SU-DHL-6 (cell line): ENCODE results near the gene PLAAT5.
"Not testable (repeated sequence)": the region's sequence is repeated elsewhere in the genome, so short reads cannot be mapped to it uniquely, and the experiment has no call there.

Experiments
- H2AFZ ChIP-seq: fragments of 200-600 bp; sonication (generic); 2 replicates; pipeline ENCODE4 v1.6.1; 2014; ENCODE audit warnings: low read depth, mild to moderate bottlenecking, moderate library complexity, mixed read lengths, antibody characterized with exemption, low read length; ENCODE audit not compliant: severe bottlenecking
- H3F3A ChIP-seq: fragments of 200-600 bp; shearing (Covaris generic); 2 replicates; pipeline ENCODE4 v1.6.0; 2016; ENCODE audit warnings: antibody characterized with exemption, mild to moderate bottlenecking; ENCODE audit not compliant: insufficient read depth
- H3K27ac ChIP-seq: fragments of 200-600 bp; sonication (generic); 2 replicates; pipeline ENCODE4 v1.5.1; 2016; ENCODE audit warnings: low read depth, mild to moderate bottlenecking, low read length, moderate library complexity, mixed read lengths
- H3K27me3 ChIP-seq: fragments of 200-600 bp; sonication (generic), shearing (Covaris generic); 2 replicates; pipeline ENCODE4 v1.6.0; 2014; ENCODE audit warnings: mild to moderate bottlenecking, low read length
- H3K36me3 ChIP-seq: fragments of 200-600 bp; sonication (generic); 2 replicates; pipeline ENCODE4 v1.6.1; 2014; ENCODE audit warnings: mild to moderate bottlenecking, low read length, mixed read lengths
- H3K4me2 ChIP-seq: fragments of 300-600, 200-600 bp; shearing (Covaris generic), sonication (generic); 2 replicates; pipeline ENCODE4 v1.6.0; 2014; ENCODE audit warnings: low read length, low read depth, mild to moderate bottlenecking; ENCODE audit not compliant: poor library complexity, severe bottlenecking
- H3K4me3 ChIP-seq: fragments of 200-600 bp; sonication (generic); 2 replicates; pipeline ENCODE4 v1.5.1; 2014; ENCODE audit warnings: antibody characterized with exemption, low read length, mild to moderate bottlenecking, mixed read lengths; ENCODE audit not compliant: insufficient read depth, poor library complexity, severe bottlenecking
- H3K79me2 ChIP-seq: fragments of 200-600 bp; sonication (generic); 2 replicates; pipeline ENCODE4 v1.6.1; 2014; ENCODE audit warnings: mild to moderate bottlenecking, low read length, moderate library complexity; ENCODE audit not compliant: insufficient read depth
- H3K9ac ChIP-seq: fragments of 200-600 bp; sonication (generic); 2 replicates; pipeline ENCODE4 v1.7.0; 2014; ENCODE audit warnings: mild to moderate bottlenecking, low read length
- H3K9me2 ChIP-seq: fragments of 200-600 bp; sonication (generic); replicated peaks from 2 replicates; pipeline ENCODE4 v1.6.1; 2014; ENCODE audit warnings: low read length; ENCODE audit not compliant: insufficient read depth
- H3K9me3 ChIP-seq: fragments of 200-600 bp; sonication (generic); 2 replicates; pipeline ENCODE4 v1.6.1; 2014; ENCODE audit warnings: low read length, mixed read lengths; ENCODE audit not compliant: insufficient read depth
- H4K20me1 ChIP-seq: fragments of 200-600 bp; sonication (generic); 2 replicates; pipeline ENCODE4 v1.6.1; 2014; ENCODE audit warnings: low read depth, mild to moderate bottlenecking, antibody characterized with exemption, low read length, moderate library complexity, mixed read lengths
- CTCF ChIP-seq: fragments of 200-600 bp; sonication (generic); IDR thresholded peaks from one replicate; pipeline ENCODE4 v1.5.1; 2017; ENCODE audit warnings: antibody characterized with exemption, mild to moderate bottlenecking, low read length, moderate library complexity; ENCODE audit not compliant: insufficient read depth, poor library complexity, severe bottlenecking
- EZH2phosphoT487 ChIP-seq: fragments of 200-600 bp; sonication (generic), shearing (Covaris generic); conservative IDR thresholded peaks from 2 replicates; pipeline ENCODE4 v1.6.1; 2018; ENCODE audit warnings: mild to moderate bottlenecking, antibody characterized with exemption, low read length, moderate library complexity, mixed read lengths

The PLAAT5 gene

GRCh38 chr11:63444160-63444559, 46.8 kb downstream of the PLAAT5 start:
- Histone ChIP-seq H3K27me3 (no peaks in the 10 kb centered on the region), H3K9me2 (no peaks in the 10 kb centered on the region), H4K20me1 (no peaks in the 10 kb centered on the region), H3K9ac (no peak overlapping the region), H3K27ac (no peak overlapping the region), H3K4me2 (no peak overlapping the region), H3K4me3 (no peak overlapping the region), H3K9me3 (no peaks in the 10 kb centered on the region), H3K36me3 (no peaks in the 10 kb centered on the region), H3F3A (no peaks in the 10 kb centered on the region), H3K79me2 (no peaks in the 10 kb centered on the region), H2AFZ (no peak overlapping the region)
- TF ChIP-seq CTCF (no peak), EZH2phosphoT487 (no peak)

- Histone ChIP-seq H3K9ac (no peak overlapping the region), H3K27ac (no peak overlapping the region), H3F3A (no peaks in the 10 kb centered on the region), H4K20me1 (no peaks in the 10 kb centered on the region), H3K9me2 (no peaks in the 10 kb centered on the region), H3K4me3 (no peak overlapping the region), H3K36me3 (no peaks in the 10 kb centered on the region), H3K9me3 (no peaks in the 10 kb centered on the region), H2AFZ (no peak overlapping the region), H3K27me3 (no peaks in the 10 kb centered on the region), H3K79me2 (no peaks in the 10 kb centered on the region), H3K4me2 (no peak overlapping the region)
- no peak for TF ChIP-seq CTCF
- TF ChIP-seq EZH2phosphoT487, result no peak
These were observed 47.3 kb downstream of the PLAAT5 start for GRCh38 chr11:63443714-63444113.

GRCh38 chr11:63435831-63436230, 55.1 kb downstream of the PLAAT5 start:
- not testable (repeated sequence) for H3K9me2 ChIP-seq, H3K27ac ChIP-seq, H3K4me3 ChIP-seq, H3K27me3 ChIP-seq, H2AFZ ChIP-seq, H3K79me2 ChIP-seq, H3K36me3 ChIP-seq, H3F3A ChIP-seq, H3K9me3 ChIP-seq, H3K9ac ChIP-seq, H3K4me2 ChIP-seq, H4K20me1 ChIP-seq

GRCh38 chr11:63435351-63435750, 55.6 kb downstream of the PLAAT5 start:
- H3K36me3 ChIP-seq, H2AFZ ChIP-seq, H3K4me3 ChIP-seq, H3K79me2 ChIP-seq, H3F3A ChIP-seq, H3K9me2 ChIP-seq, H3K9me3 ChIP-seq, H4K20me1 ChIP-seq, H3K4me2 ChIP-seq, H3K27ac ChIP-seq, H3K9ac ChIP-seq, H3K27me3 ChIP-seq: not testable (repeated sequence)

GRCh38 chr11:63430731-63431130, 60.2 kb downstream of the PLAAT5 start:
- not testable (repeated sequence) for H4K20me1 ChIP-seq, H3K4me3 ChIP-seq, H3K9me2 ChIP-seq, H2AFZ ChIP-seq, H3K36me3 ChIP-seq, H3K79me2 ChIP-seq, H3K4me2 ChIP-seq, H3K27me3 ChIP-seq, H3K9me3 ChIP-seq, H3K9ac ChIP-seq, H3K27ac ChIP-seq, H3F3A ChIP-seq
